Naive thymus-derived CD4-positive, alpha-beta T cell (primary cell): ENCODE results near the gene LEKR1. TPM values are rescaled to one million over a fixed set of nuclear protein-coding genes. Genes with fewer than 3 reads are reported as not detected.

Experiments used
- ATAC-seq: fragments of 150-1000 bp; cut with Tn5 transposase; 2 replicates; pipeline ENCODE4 v1.10.0; 2021; ENCODE audit warnings: mild to moderate bottlenecking, moderate library complexity
- CTCF ChIA-PET: fragments of 350-600 bp; sonication (Branson Sonifier 250); formaldehyde crosslinking; loops from one replicate; lab custom pipeline; 2021; ENCODE audit warnings: antibody characterized with exemption; lab: Charles Lee
- POLR2A ChIA-PET: fragments of 350-600 bp; sonication (Branson Sonifier 250); formaldehyde crosslinking; loops from one replicate; lab custom pipeline; 2021; ENCODE audit warnings: antibody characterized with exemption, inconsistent platforms; lab: Charles Lee
- DNase-seq, 9 donors: peaks; one replicate each; pipeline versions ENCODE4 v3.0.0 to v3.0.0-alpha.2; 2020 to 2022; ENCODE audit warnings: mixed read lengths in 1 of 9
- H3K27ac ChIP-seq: one replicate; pipeline ENCODE4 v1.7.0; 2013; ENCODE audit warnings: mild to moderate bottlenecking, low read depth, low read length, moderate library complexity
- H3K27me3 ChIP-seq, 2 donors: one replicate each; pipeline ENCODE4 v1.7.0; 2013; ENCODE audit warnings: low read length in 2 of 2, mild to moderate bottlenecking in 2 of 2, moderate library complexity in 2 of 2; ENCODE audit not compliant: control insufficient read depth in 2 of 2, insufficient read depth in 2 of 2
- H3K36me3 ChIP-seq, 3 experiments: 1 replicate in 2 of 3; 2 replicates in 1 of 3; pipeline ENCODE4 v1.7.0; 2013; ENCODE audit warnings: low read length in 3 of 3, mild to moderate bottlenecking in 3 of 3, moderate library complexity in 1 of 3; ENCODE audit not compliant: insufficient read depth in 3 of 3, control insufficient read depth in 2 of 3
- H3K4me1 ChIP-seq, 2 donors: one replicate each; pipeline ENCODE4 v1.7.0; 2013; ENCODE audit warnings: low read length in 2 of 2, mild to moderate bottlenecking in 2 of 2, moderate library complexity in 1 of 2; ENCODE audit not compliant: control insufficient read depth in 2 of 2, insufficient read depth in 2 of 2
- H3K4me3 ChIP-seq: 2 replicates; pipeline ENCODE4 v1.7.0; 2013; ENCODE audit warnings: mild to moderate bottlenecking, low read length
- H3K9me3 ChIP-seq, 3 experiments: 1 replicate in 2 of 3; 2 replicates in 1 of 3; pipeline ENCODE4 v1.7.0; 2013; ENCODE audit warnings: low read length in 3 of 3; ENCODE audit not compliant: control insufficient read depth in 2 of 3
- H3K27ac Mint-ChIP-seq, 9 donors: one replicate each; pipeline ENCODE4 v1.8.0; 2020 to 2022; ENCODE audit warnings: mixed read lengths in 9 of 9, mild to moderate bottlenecking in 8 of 9, moderate library complexity in 5 of 9, inconsistent platforms in 2 of 9
- H3K27me3 Mint-ChIP-seq, 5 donors: one replicate each; pipeline ENCODE4 v1.8.0; 2021 to 2022; ENCODE audit warnings: mixed read lengths in 5 of 5, mild to moderate bottlenecking in 1 of 5
- H3K36me3 Mint-ChIP-seq, 5 donors: one replicate each; pipeline ENCODE4 v1.8.0; 2020 to 2022; ENCODE audit warnings: mixed read lengths in 5 of 5, mild to moderate bottlenecking in 3 of 5, inconsistent platforms in 1 of 5
- H3K4me1 Mint-ChIP-seq, 7 donors: one replicate each; pipeline ENCODE4 v1.8.0; 2020 to 2022; ENCODE audit warnings: mixed read lengths in 7 of 7, mild to moderate bottlenecking in 3 of 7, inconsistent platforms in 1 of 7
- H3K4me3 Mint-ChIP-seq, 10 donors: one replicate each; pipeline ENCODE4 v1.8.0; 2020 to 2022; ENCODE audit warnings: mild to moderate bottlenecking in 10 of 10, mixed read lengths in 10 of 10, moderate library complexity in 6 of 10, inconsistent platforms in 2 of 10
- H3K9me3 Mint-ChIP-seq, 11 donors: one replicate each; pipeline ENCODE4 v1.8.0; 2020 to 2022; ENCODE audit warnings: mixed read lengths in 11 of 11, mild to moderate bottlenecking in 4 of 11, inconsistent platforms in 1 of 11, moderate library complexity in 1 of 11
- intact Hi-C, 2 donors: fragments of 100-400 bp; cut with micrococcal nuclease; formaldehyde crosslinking; loops; one replicate each; pipeline ENCODE4 v1.15.1; 2023
- polyA plus RNA-seq, 2 donors: library from polyadenylated mRNA; unstranded; fragments of 300-500 nt; fragmentation: Illumina TruSeq; gene quantifications; one replicate each; pipeline ENCODE4 v1.2.3, GENCODE V29; 2021
- total RNA-seq, 6 experiments: library from RNA in 5 of 6; stranded (reverse) in 5 of 6; gene quantifications; 1 replicate in 5 of 6; 2 replicates in 1 of 6; pipeline ENCODE4 v1.2.3 and lab custom pipeline; 2021 to 2026

LEKR1 gene
- total and polyA plus RNA-seq, 7 experiments from 2014 or later: 0.19 to 5.1 (median 0.81) TPM

- CTCF ChIA-PET: no interaction called here
- no peak for ATAC-seq
- no peak overlapping the region for H3K27ac ChIP-seq
- H3K27me3 ChIP-seq: no peaks in the 10 kb centered on the region
- H3K4me1 Mint-ChIP-seq: no peaks in the 10 kb centered on the region
- POLR2A ChIA-PET: no interaction called here
- H3K27ac Mint-ChIP-seq: no peak overlapping the region
- no peaks in the 10 kb centered on the region for H3K9me3 ChIP-seq
- no peaks in the 10 kb centered on the region for H3K4me1 ChIP-seq
- no peaks in the 10 kb centered on the region for H3K9me3 Mint-ChIP-seq
- DNase-seq: no peak
- intact Hi-C loops: no loop called here
- H3K4me3 Mint-ChIP-seq: no peak overlapping the region
- no peaks in the 10 kb centered on the region for H3K36me3 Mint-ChIP-seq
- peaks cover 0 to 29% (median under 1%) of the 10 kb centered on the region in 5 donors for H3K27me3 Mint-ChIP-seq
- H3K36me3 ChIP-seq: no peaks in the 10 kb centered on the region
- no peak overlapping the region for H3K4me3 ChIP-seq
Observed at GRCh38 chr3:156985711-156986110, 159.6 kb downstream of the LEKR1 start.

- no peak overlapping the region for H3K27ac ChIP-seq
- H3K27me3 ChIP-seq: no peaks in the 10 kb centered on the region
- ATAC-seq: no peak
- POLR2A ChIA-PET: no interaction called here
- intact Hi-C loops: no loop called here
- Mint-ChIP-seq H3K36me3 (no peaks in the 10 kb centered on the region), H3K27me3 (peaks cover 0 to 40% (median 4%) of the 10 kb centered on the region in 5 donors), H3K9me3 (peaks cover 0 to 5% (median 0%) of the 10 kb centered on the region in 11 donors), H3K4me3 (no peak overlapping the region), H3K4me1 (no peaks in the 10 kb centered on the region), H3K27ac (no peak overlapping the region)
- CTCF ChIA-PET: no interaction called here
- H3K9me3 ChIP-seq: no peaks in the 10 kb centered on the region
- H3K4me1 ChIP-seq: no peaks in the 10 kb centered on the region
- DNase-seq: no peak
- H3K36me3 ChIP-seq: no peaks in the 10 kb centered on the region
- no peak overlapping the region for H3K4me3 ChIP-seq
Observed at GRCh38 chr3:156987946-156988345, 161.8 kb downstream of the LEKR1 start.

DNA sequence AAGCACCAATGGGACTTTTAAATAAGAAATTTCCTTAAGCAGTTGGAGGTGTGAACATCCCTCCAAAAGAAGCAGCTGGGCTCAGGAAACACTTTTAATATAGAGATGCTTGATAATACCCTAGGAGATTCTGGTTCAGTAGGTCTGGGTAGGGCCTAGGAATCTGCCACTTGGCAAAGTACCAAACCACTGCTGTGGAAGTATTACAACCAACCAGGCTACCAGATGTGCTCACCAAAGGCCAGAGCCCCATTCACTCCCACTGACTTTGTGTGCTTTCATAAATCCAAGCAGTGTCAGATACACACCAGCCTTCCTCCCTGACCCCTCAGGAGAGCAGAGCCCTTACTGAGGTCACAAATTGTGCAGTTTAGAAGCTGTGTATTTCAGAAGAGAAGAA lies 171.2 kb downstream of the LEKR1 start:
- Histone ChIP-seq H3K27ac (no peak overlapping the region), H3K27me3 (no peaks in the 10 kb centered on the region), H3K36me3 (no peaks in the 10 kb centered on the region), H3K4me1 (no peaks in the 10 kb centered on the region), H3K9me3 (no peaks in the 10 kb centered on the region), H3K4me3 (no peak overlapping the region)
- no peaks in the 10 kb centered on the region for H3K9me3 Mint-ChIP-seq
- no peaks in the 10 kb centered on the region for H3K36me3 Mint-ChIP-seq
- no peaks in the 10 kb centered on the region for H3K4me1 Mint-ChIP-seq
- H3K27me3 Mint-ChIP-seq: peaks cover 0 to 36% (median 12%) of the 10 kb centered on the region in 5 donors
- no peak overlapping the region for H3K4me3 Mint-ChIP-seq
- intact Hi-C loops: no loop called here
- ATAC-seq (no peak), DNase-seq (no peak)
- no peak overlapping the region for H3K27ac Mint-ChIP-seq
- ChIA-PET POLR2A (interaction anchor here (0.6 kb wide), 1 partner anchor 42 kb away, joined by 3 read pairs; no protein-coding TSS in a partner anchor), CTCF (no interaction called here)

GRCh38 chr3:157001221-157001957 lies 175.2 kb downstream of the LEKR1 start:
- Mint-ChIP-seq H3K27me3 (peaks cover 5 to 36% (median 17%) of the 10 kb centered on the region in 5 donors), H3K27ac (no peak overlapping the region), H3K4me1 (no peaks in the 10 kb centered on the region), H3K36me3 (peaks cover 0 to 5% (median 0%) of the 10 kb centered on the region in 5 donors), H3K9me3 (peaks cover 0 to 9% (median 4%) of the 10 kb centered on the region in 11 donors), H3K4me3 (no peak overlapping the region)
- ATAC-seq (no peak), DNase-seq (no peak)
- Histone ChIP-seq H3K4me1 (no peaks in the 10 kb centered on the region), H3K9me3 (peaks cover 0 to 5% (median 0%) of the 10 kb centered on the region in 3 experiments), H3K27me3 (no peaks in the 10 kb centered on the region), H3K27ac (no peak overlapping the region), H3K4me3 (no peak overlapping the region), H3K36me3 (no peaks in the 10 kb centered on the region)
- intact Hi-C loops: loop anchor here in 1 of 2 donors (10.0 kb wide), 1 partner anchor 147 kb away; no protein-coding TSS in a partner anchor
- CTCF ChIA-PET: no interaction called here
- POLR2A ChIA-PET: no interaction called here

- H3K4me3 ChIP-seq: no peak overlapping the region
- ChIA-PET CTCF (no interaction called here), POLR2A (no interaction called here)
- DNase-seq: no peak
- no peaks in the 10 kb centered on the region for H3K36me3 Mint-ChIP-seq
- H3K36me3 ChIP-seq: no peaks in the 10 kb centered on the region
- H3K27me3 Mint-ChIP-seq: peaks cover 0 to 12% (median 4%) of the 10 kb centered on the region in 5 donors
- peaks cover 0 to 5% (median 0%) of the 10 kb centered on the region in 7 donors for H3K4me1 Mint-ChIP-seq
- H3K27me3 ChIP-seq: no peaks in the 10 kb centered on the region
- peaks cover 0 to 2% (median 0%) of the 10 kb centered on the region in 11 donors for H3K9me3 Mint-ChIP-seq
- intact Hi-C loops: no loop called here
- no peak overlapping the region for H3K4me3 Mint-ChIP-seq
- no peak overlapping the region for H3K27ac ChIP-seq
- no peak overlapping the region for H3K27ac Mint-ChIP-seq
- no peaks in the 10 kb centered on the region for H3K9me3 ChIP-seq
- no peaks in the 10 kb centered on the region for H3K4me1 ChIP-seq
- no peak for ATAC-seq
Observed at GRCh38 chr3:157021679-157022078, 195.5 kb downstream of the LEKR1 start.

DNA sequence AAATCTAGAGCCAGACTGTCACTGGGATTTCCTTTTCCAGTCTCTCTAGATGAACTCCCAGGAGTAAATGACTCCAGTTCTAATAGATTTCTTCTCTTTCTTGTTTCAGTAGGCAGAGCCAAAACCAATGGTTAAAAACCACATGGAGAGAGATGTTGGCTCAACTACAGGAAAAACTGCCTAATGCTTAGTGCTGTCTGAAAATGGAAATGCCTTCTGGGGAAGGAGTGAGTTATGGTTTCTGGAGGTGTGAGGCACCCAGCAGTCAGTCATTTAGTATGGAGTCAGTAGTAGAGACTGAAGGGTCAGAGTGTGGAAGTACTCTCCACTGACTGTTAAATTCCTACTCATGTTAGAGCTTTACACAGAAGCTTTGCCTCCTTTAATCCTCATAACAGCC lies 197.1 kb downstream of the LEKR1 start:
- Histone ChIP-seq H3K27me3 (no peaks in the 10 kb centered on the region), H3K4me1 (no peaks in the 10 kb centered on the region), H3K27ac (no peak overlapping the region), H3K4me3 (no peak overlapping the region), H3K9me3 (no peaks in the 10 kb centered on the region), H3K36me3 (no peaks in the 10 kb centered on the region)
- no peak for ATAC-seq
- POLR2A ChIA-PET: no interaction called here
- DNase-seq: no peak
- peaks cover 4 to 15% (median 4%) of the 10 kb centered on the region in 5 donors for H3K27me3 Mint-ChIP-seq
- H3K9me3 Mint-ChIP-seq: peaks cover 0 to 2% (median 0%) of the 10 kb centered on the region in 11 donors
- H3K36me3 Mint-ChIP-seq: no peaks in the 10 kb centered on the region
- intact Hi-C loops: no loop called here
- H3K4me3 Mint-ChIP-seq: no peak overlapping the region
- CTCF ChIA-PET: no interaction called here
- H3K27ac Mint-ChIP-seq: no peak overlapping the region
- H3K4me1 Mint-ChIP-seq: peaks cover 0 to 7% (median 0%) of the 10 kb centered on the region in 7 donors

DNA sequence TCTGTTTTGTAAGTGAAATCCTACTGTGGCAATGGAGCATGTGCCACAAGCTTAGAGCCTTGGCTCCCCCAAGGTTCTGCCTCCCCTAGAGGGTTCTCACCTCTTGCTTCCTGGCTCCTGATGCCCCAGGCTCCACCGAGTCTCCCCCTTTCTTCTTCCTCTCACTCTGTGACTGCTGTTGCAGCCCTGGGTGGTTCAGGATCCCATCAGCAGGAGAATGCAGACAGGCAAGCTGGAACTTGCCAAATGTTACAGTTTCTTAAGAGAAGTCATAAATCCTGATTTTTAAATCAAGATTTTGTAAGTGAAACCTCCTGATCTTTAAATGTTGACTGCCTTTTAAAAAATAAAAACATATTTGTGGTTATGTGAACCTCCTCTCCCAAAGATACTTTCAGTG lies 199.9 kb downstream of the LEKR1 start:
- H3K27ac ChIP-seq: no peak overlapping the region
- Mint-ChIP-seq H3K27me3 (peaks cover 15 to 35% (median 24%) of the 10 kb centered on the region in 5 donors), H3K4me3 (no peak overlapping the region), H3K4me1 (peaks cover 0 to 7% (median 0%) of the 10 kb centered on the region in 7 donors), H3K27ac (no peak overlapping the region), H3K36me3 (peaks cover 0 to 5% (median 0%) of the 10 kb centered on the region in 5 donors), H3K9me3 (peaks cover 0 to 3% (median 0%) of the 10 kb centered on the region in 11 donors)
- POLR2A ChIA-PET: no interaction called here
- H3K4me3 ChIP-seq: no peak overlapping the region
- CTCF ChIA-PET: no interaction called here
- H3K36me3 ChIP-seq: no peaks in the 10 kb centered on the region
- ATAC-seq (no peak), DNase-seq (no peak)
- no peaks in the 10 kb centered on the region for H3K9me3 ChIP-seq
- intact Hi-C loops: no loop called here
- H3K4me1 ChIP-seq: no peaks in the 10 kb centered on the region
- no peaks in the 10 kb centered on the region for H3K27me3 ChIP-seq
